Right cardiac atrium (tissue), 5 donors: ENCODE results near the gene RBM27. TPM values are rescaled to one million over a fixed set of nuclear protein-coding genes. Genes with fewer than 3 reads are reported as not detected.
"Not testable (repeated sequence)": the region's sequence is repeated elsewhere in the genome, so short reads cannot be mapped to it uniquely, and the experiment has no call there.

Experiments
- ATAC-seq, 2 donors: fragments of 200-7000 bp; cut with Tn5 transposase; one replicate each; pipeline versions ENCODE4 v1.8.0 to v1.9.1; 2020; ENCODE audit warnings: moderate library complexity in 2 of 2, mild to moderate bottlenecking in 1 of 2
- DNase-seq, 3 donors: peaks; one replicate each; pipeline ENCODE4 v3.0.0-alpha.2; 2020
- H3K27ac ChIP-seq: one replicate; pipeline ENCODE4 v1.5.1; 2013; ENCODE audit warnings: mild to moderate bottlenecking, low read length, control low read depth, moderate library complexity
- H3K27me3 ChIP-seq: one replicate; pipeline ENCODE4 v1.6.1; 2013; ENCODE audit not compliant: control insufficient read depth, insufficient read depth
- H3K4me1 ChIP-seq: one replicate; pipeline ENCODE4 v1.6.1; 2013; ENCODE audit warnings: low read length; ENCODE audit not compliant: control insufficient read depth, insufficient read depth
- H3K4me3 ChIP-seq: one replicate; pipeline ENCODE4 v1.5.1; 2013; ENCODE audit warnings: low read length, control low read depth
- H3K9me3 ChIP-seq: one replicate; pipeline ENCODE4 v1.6.1; 2013; ENCODE audit warnings: low read length; ENCODE audit not compliant: control insufficient read depth
- WGBS: extraction: QIAGEN DNeasy Blood & Tissue Kit; methylation state at CpG from one replicate; pipeline ENCODE4 v1.1.7; 2013; 5-methylcytosine and 5-hydroxymethylcytosine counted together
- intact Hi-C, 4 donors: fragments of 100-400 bp; cut with DNase I; formaldehyde crosslinking; loops; one replicate each; pipeline versions ENCODE4 v1.11.0 to v1.14.0; 2022 to 2023
- long read RNA-seq, 4 donors: library from polyadenylated mRNA; unstranded; transcript quantifications; one replicate each; pipeline ENCODE4 v2.0.0, GENCODE V29; 2020 to 2021
- polyA plus RNA-seq: library from polyadenylated mRNA; stranded (reverse); fragments of 200-250 nt; gene quantifications from one replicate; pipeline ENCODE4 v1.2.3, GENCODE V29; 2013
- total RNA-seq, 4 donors: library from RNA; stranded (reverse); fragmentation: NEBNext Ultra II Directional; extraction: Animal tissue kit (Norgen Biotek cat#: 25700); gene quantifications; one replicate each; pipeline ENCODE4 v1.2.1, GENCODE V29; 2021
- donor health status: healthy with polysubstance abuse.
- donor health status: DM: no; HTN: yes; CAD: no.
- donor health status: DM: no; HTN: no; CAD: no.
- donor health status: DM: no; HTN: yes; CAD: no; lungs with severe emphysema.
- donor health status: DM: yes; HTN: yes; CAD: no.

Gene RBM27
- total RNA-seq (10 to 100 TPM; 12.9 to 16.7 (median 14.0) TPM), polyA plus RNA-seq (6.7 TPM)
- long read RNA-seq, donor 1, full-length matches to known transcripts = 4 of 17 reads
- long read RNA-seq, donor 1, partial matches to known transcripts = 9 of 17 reads
- long read RNA-seq, donor 1, other reads (novel, unspliced or antisense) = 4 of 17 reads
- long read RNA-seq, donor 2, full-length matches to known transcripts = 2 of 7 reads
- long read RNA-seq, donor 2, partial matches to known transcripts = 3 of 7 reads
- long read RNA-seq, donor 2, other reads (novel, unspliced or antisense) = 2 of 7 reads
- long read RNA-seq, donor 3, full-length matches to known transcripts = 1 of 35 reads
- long read RNA-seq, donor 3, partial matches to known transcripts = 29 of 35 reads
- long read RNA-seq, donor 3, other reads (novel, unspliced or antisense) = 5 of 35 reads
- long read RNA-seq, donor 4, full-length matches to known transcripts = 2 of 2 reads
- long read RNA-seq, donor 4, partial matches to known transcripts = 0 of 2 reads
- long read RNA-seq, donor 4, other reads (novel, unspliced or antisense) = 0 of 2 reads

- DNase-seq (peak; percentile 96 to 98 (median 98)), ATAC-seq (peak; percentile 100)
- no peaks in the 10 kb centered on the region for H3K9me3 ChIP-seq
- under 1% methylated on average over 48 of the region's 48 CpGs for WGBS
- H3K27ac ChIP-seq = peak within 1 kb of the TSS; percentile 93
- H3K4me3 ChIP-seq = peak within 1 kb of the TSS; percentile 96
- intact Hi-C loops = no loop called here
- no peaks in the 10 kb centered on the region for H3K27me3 ChIP-seq
- peaks cover 2% of the 10 kb centered on the region for H3K4me1 ChIP-seq
Measured at GRCh38 chr5:146203011-146203871, at the start of gene RBM27. TSS of gene RBM27 (plus strand) at chr5:146203605. CDS start at chr5:146203766, 161 bp downstream.

DNA sequence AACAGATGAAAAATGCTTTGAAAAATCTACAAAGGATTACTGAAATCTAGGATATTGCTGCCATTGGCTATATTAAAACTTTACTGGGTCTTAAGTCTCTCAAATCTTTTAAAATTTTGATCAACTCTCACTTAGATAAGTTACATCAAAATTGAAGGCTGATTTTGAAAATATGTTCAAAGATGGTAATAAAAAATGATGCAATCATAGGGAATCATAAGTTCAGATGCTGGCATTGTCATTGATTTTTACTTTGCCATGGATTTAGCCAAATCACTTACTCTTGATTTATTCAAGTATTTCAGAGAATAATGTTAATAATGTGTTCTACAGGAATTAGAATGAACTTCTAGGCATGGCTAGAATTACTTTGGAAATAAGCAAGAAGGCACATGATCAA is 45.1 kb upstream of the RBM27 start:
- Histone ChIP-seq H3K4me1 (no peaks in the 10 kb centered on the region), H3K4me3 (no peak overlapping the region), H3K27ac (no peak overlapping the region), H3K9me3 (no peaks in the 10 kb centered on the region), H3K27me3 (no peaks in the 10 kb centered on the region)
- no peak for ATAC-seq
- DNase-seq = no peak
- intact Hi-C loops = loop anchor here in 1 of 4 donors (10.0 kb wide), 1 partner anchor 107 kb away; no protein-coding TSS in a partner anchor

DNA sequence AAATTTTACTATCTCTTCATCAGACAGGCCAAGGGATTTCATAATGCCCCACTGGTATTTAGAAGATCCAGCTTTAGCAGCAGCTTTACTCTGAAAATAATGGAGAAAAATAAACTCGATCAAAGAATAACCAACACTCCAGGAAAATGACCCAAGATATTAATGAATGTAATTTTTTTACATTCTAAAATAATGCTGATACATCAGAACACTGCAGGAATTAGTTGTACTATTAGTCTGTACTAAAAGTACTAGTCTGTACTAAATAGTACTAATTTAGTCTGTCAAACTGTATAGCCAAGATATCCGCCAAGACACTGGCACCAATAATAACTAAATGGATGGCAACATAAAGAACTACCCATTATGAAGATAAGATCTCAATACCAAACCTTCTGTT is 39.0 kb upstream of the RBM27 start:
- Histone ChIP-seq H3K9me3 (no peaks in the 10 kb centered on the region), H3K27ac (no peak overlapping the region), H3K4me3 (no peak overlapping the region), H3K27me3 (no peaks in the 10 kb centered on the region), H3K4me1 (no peaks in the 10 kb centered on the region)
- intact Hi-C loops = no loop called here
- WGBS = 99% methylated on average over 2 of the region's 2 CpGs
- ATAC-seq = no peak
- no peak for DNase-seq

- WGBS = 84% methylated on average over 1 of the region's 1 CpG
- Histone ChIP-seq H3K4me1 (no peaks in the 10 kb centered on the region), H3K9me3 (no peaks in the 10 kb centered on the region), H3K27me3 (no peaks in the 10 kb centered on the region), H3K4me3 (no peak overlapping the region), H3K27ac (no peak overlapping the region)
- DNase-seq (no peak), ATAC-seq (no peak)
- intact Hi-C loops = no loop called here
Measured at GRCh38 chr5:146165460-146165859, 37.9 kb upstream of the RBM27 start.

DNA sequence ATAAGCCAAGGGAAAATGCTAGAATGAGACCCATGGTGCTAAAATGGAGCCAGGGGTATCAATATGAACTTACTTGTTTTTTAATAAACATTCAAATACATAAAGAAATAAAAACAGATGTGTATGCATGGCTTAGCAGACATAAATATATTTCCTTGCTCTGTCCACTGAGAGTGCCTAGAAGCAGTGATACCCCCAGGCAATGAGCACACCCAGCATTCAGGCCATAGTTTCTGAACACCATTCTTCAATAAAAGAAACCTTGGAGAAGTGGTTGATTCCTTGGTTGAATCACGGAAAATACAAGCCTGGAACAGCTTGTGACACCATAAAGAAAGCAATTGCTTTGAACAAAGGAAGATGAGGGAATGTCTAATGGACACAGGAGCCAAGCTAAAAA is 37.5 kb upstream of the RBM27 start:
- no peak for ATAC-seq
- H3K4me1 ChIP-seq = no peaks in the 10 kb centered on the region
- H3K27ac ChIP-seq = no peak overlapping the region
- DNase-seq = no peak
- no peaks in the 10 kb centered on the region for H3K9me3 ChIP-seq
- 87% methylated on average over 1 of the region's 1 CpG for WGBS
- H3K4me3 ChIP-seq = no peak overlapping the region
- H3K27me3 ChIP-seq = no peaks in the 10 kb centered on the region
- intact Hi-C loops = no loop called here

GRCh38 chr5:146169076-146169475 is 34.3 kb upstream of the RBM27 start:
- H3K4me1 ChIP-seq = no peaks in the 10 kb centered on the region
- ATAC-seq = no peak
- no peaks in the 10 kb centered on the region for H3K27me3 ChIP-seq
- DNase-seq = no peak
- H3K9me3 ChIP-seq = no peaks in the 10 kb centered on the region
- H3K27ac ChIP-seq = no peak overlapping the region
- no peak overlapping the region for H3K4me3 ChIP-seq
- intact Hi-C loops = no loop called here

DNA sequence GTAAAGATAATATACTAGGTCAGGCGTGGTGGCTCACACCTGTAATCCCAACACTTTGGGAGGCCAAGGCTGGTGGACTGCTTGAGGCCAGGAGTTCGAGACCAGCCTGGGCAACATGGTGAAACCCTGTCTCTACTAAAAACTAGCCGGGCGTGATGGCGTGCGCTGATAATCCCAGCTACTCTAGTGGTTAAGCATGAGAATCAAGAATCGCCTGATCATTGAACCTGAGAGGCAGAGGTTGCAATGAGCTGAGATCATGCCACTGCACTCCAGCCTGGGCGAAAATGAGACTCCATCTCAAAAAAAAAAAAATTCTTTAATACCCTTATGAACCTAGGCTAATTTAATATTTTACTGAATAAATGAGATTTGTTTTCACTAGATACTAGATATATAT is 30.4 kb upstream of the RBM27 start:
- intact Hi-C loops, H3K9me3 ChIP-seq, H3K27me3 ChIP-seq, H3K4me1 ChIP-seq, DNase-seq, ATAC-seq, H3K4me3 ChIP-seq, H3K27ac ChIP-seq: not testable (repeated sequence)
- 98% methylated on average over 8 of the region's 8 CpGs for WGBS

DNA sequence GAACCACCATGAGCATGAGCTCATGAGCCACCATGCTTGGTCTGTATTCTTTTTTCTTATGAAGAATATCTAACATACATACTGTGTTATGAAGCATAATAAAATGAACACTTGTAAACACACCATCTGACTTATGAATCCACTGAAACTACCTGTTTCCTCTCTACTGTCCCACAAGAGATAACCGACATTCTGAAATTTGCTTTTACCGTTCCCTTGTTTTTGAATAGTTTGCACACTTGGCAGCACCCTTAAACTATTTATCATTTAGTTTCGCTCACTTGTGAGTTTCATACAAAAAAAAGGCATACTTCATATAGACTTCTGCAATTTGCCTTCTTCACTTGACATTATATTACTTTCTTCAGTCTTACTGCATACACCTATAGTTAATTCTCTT is 29.8 kb upstream of the RBM27 start:
- H3K4me1 ChIP-seq = no peaks in the 10 kb centered on the region
- intact Hi-C loops = no loop called here
- no peaks in the 10 kb centered on the region for H3K9me3 ChIP-seq
- no peak for DNase-seq
- no peak for ATAC-seq
- WGBS = 93% methylated on average over 3 of the region's 3 CpGs
- no peaks in the 10 kb centered on the region for H3K27me3 ChIP-seq
- H3K4me3 ChIP-seq = no peak overlapping the region
- H3K27ac ChIP-seq = no peak overlapping the region

DNA sequence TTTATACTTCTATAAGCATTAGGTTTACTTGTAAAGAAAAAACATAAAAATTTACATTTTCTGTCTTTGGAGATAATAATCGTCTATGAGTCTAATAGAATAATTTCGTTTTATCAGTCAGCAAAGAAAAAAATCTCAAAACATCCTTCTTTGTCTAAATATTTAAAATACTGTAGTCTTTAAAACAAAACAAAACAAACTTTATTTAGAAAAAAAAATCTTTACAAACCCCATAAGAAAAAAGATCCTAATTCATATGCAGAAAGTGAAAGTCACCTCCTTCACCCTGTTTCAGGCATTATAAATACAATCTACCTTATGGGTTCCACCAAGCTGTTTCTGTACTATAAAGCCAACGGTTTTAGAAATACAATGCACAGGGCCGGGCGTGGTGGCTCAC is 26.6 kb upstream of the RBM27 start:
- Histone ChIP-seq H3K4me3 (no peak overlapping the region), H3K4me1 (peaks cover 2% of the 10 kb centered on the region), H3K27me3 (no peaks in the 10 kb centered on the region), H3K27ac (no peak overlapping the region), H3K9me3 (no peaks in the 10 kb centered on the region)
- no peak for ATAC-seq
- no peak for DNase-seq
- WGBS = 92% methylated on average over 5 of the region's 5 CpGs
- intact Hi-C loops = no loop called here

GRCh38 chr5:146179696-146180095 is 23.7 kb upstream of the RBM27 start:
- intact Hi-C loops = no loop called here
- Histone ChIP-seq H3K4me3 (no peak overlapping the region), H3K4me1 (peaks cover 2% of the 10 kb centered on the region), H3K27me3 (no peaks in the 10 kb centered on the region), H3K27ac (no peak overlapping the region), H3K9me3 (no peaks in the 10 kb centered on the region)
- DNase-seq (no peak), ATAC-seq (no peak)
- 86% methylated on average over 1 of the region's 1 CpG for WGBS

- H3K9me3 ChIP-seq, H3K27me3 ChIP-seq, H3K4me1 ChIP-seq, intact Hi-C loops, H3K27ac ChIP-seq, ATAC-seq: not testable (repeated sequence)
- 91% methylated on average over 21 of the region's 21 CpGs for WGBS
- peak overlapping the region; percentile 91 for H3K4me3 ChIP-seq
- DNase-seq = peak in 2 of 3 donors; percentile 49 to 59
Measured at GRCh38 chr5:146183403-146183802, 20.0 kb upstream of the RBM27 start.
